Activated CD8-positive, alpha-beta memory T cell treated with anti-CD3 and anti-CD28 coated beads for 24 hours (primary cell): ENCODE measurements around the gene POLE2.
"Not testable (repeated sequence)": the region's sequence is repeated elsewhere in the genome, so short reads cannot be mapped to it uniquely, and the experiment has no call there.

Source experiments
- DNase-seq: peaks from one replicate; pipeline ENCODE4 v3.0.0-alpha.2; 2020

Gene POLE2, protein sequence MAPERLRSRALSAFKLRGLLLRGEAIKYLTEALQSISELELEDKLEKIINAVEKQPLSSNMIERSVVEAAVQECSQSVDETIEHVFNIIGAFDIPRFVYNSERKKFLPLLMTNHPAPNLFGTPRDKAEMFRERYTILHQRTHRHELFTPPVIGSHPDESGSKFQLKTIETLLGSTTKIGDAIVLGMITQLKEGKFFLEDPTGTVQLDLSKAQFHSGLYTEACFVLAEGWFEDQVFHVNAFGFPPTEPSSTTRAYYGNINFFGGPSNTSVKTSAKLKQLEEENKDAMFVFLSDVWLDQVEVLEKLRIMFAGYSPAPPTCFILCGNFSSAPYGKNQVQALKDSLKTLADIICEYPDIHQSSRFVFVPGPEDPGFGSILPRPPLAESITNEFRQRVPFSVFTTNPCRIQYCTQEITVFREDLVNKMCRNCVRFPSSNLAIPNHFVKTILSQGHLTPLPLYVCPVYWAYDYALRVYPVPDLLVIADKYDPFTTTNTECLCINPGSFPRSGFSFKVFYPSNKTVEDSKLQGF

DNA sequence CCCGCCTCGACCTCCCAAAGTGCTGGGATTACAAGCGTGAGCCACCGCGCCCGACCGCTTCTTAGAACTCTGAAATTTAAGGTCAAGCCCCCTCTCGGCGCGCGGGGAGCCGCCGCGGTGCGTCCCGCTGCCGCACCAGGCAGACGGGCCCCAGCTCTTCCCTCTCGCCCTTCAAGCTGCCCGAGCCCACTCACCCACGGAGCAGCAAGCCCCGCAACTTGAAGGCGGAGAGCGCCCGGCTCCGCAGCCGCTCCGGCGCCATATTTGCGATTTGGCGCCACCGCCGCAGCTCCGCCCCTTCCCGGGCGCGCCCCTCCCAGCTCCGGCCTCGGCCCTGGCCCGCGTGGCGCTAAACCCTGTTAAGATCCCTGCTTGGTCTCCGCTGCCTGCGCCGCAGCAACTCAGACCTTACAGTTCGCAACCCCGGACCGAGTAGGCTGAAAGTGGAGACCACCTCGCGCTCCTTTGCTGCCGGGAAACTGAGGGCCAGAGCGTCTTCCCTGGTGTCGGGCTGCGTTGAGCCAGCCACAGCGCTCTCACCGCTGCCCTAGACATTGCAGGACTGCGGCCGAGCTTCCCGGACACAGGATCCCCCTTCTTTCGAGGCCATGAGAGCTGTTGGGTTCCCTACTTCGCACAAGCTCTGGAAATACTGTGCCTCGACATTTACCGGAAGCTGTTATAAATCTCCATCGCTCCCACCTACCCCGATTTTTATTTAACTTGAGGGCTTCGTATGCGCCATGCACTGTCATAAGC, at the start of gene POLE2:
TSS of gene POLE2 (minus strand) at position 273 of the 759 bp plus-strand sequence. CDS start at position 262, 11 bp downstream.
- DNase-seq: peak; percentile 94

DNA sequence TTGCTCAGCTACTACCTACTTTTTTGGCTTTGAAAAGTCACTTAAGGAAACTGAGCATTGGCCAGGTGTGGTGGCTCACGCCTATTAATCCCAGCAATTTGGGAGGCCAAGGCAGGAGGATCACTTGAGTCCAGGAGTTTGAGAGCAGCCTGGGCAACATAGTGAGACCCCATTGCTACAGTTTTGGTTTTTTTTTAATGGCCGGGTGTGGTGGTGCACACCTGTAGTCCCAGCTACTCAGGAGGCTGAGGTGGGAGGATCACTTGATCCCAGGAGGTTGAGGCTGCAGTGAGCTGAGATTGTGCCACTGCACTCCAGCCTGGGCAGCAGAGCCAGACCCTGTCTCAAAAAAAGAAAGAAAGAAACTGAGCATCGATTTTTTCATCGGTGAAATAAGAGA, 47.7 kb upstream of the POLE2 start:
- not testable (repeated sequence) for DNase-seq

DNA sequence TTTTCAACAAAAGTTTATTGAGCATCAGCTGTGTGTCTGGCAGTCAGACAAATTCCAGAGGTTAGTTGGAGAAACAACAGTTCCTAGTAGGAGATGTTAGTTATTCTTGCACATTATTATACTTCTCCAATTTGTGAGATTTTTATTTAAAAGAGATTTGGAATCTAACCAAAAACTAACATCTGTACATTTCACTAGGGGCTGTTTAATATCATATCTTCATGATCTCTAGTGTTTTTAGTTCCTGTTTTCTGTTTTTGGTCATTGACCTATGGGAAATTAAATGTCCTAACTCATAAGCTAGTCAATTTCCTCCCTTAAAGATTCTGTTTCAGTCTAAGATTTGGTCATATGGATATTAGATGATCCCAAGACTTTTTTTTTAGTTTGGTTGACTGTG, 45.8 kb upstream of the POLE2 start:
- DNase-seq: no peak

DNA sequence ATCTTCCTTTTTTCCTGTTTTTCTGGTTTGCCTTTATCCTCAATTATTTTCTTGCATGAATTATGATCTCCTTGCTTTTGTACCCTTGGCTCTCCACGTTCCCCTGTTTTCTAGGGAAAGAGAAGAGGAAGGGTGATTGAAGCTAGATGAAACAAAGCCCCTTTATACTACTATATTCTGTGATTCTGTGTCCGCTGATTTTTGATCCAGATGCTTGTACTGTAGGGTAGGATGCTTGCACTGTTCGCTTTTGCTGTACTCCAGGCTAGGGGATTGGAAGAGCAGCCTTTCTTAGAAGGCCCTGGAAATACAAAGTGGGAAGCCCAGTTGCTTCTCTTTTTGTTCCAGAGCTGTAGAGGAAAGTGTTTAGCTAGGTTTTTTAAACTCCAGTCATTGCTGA, 44.9 kb upstream of the POLE2 start:
- no peak for DNase-seq

DNA sequence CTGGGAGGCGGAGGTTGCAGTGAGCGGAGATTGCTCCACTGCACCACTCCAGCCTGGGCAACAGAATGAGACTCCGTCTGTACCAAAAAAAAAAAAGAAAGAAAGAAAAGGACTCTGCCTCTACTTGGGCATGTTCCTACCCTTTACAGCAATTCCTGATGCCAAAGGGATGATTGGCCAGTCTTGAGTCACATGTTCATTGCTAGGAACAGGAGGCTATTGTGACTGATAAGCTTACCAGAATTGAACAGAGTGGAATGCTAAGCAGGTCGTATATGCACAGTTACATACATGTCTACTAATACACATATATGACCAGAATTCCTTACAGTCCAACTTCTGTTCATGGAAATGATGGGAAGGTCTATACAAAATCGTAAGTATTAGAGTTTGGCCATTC, 39.2 kb upstream of the POLE2 start:
- DNase-seq: no peak

DNA sequence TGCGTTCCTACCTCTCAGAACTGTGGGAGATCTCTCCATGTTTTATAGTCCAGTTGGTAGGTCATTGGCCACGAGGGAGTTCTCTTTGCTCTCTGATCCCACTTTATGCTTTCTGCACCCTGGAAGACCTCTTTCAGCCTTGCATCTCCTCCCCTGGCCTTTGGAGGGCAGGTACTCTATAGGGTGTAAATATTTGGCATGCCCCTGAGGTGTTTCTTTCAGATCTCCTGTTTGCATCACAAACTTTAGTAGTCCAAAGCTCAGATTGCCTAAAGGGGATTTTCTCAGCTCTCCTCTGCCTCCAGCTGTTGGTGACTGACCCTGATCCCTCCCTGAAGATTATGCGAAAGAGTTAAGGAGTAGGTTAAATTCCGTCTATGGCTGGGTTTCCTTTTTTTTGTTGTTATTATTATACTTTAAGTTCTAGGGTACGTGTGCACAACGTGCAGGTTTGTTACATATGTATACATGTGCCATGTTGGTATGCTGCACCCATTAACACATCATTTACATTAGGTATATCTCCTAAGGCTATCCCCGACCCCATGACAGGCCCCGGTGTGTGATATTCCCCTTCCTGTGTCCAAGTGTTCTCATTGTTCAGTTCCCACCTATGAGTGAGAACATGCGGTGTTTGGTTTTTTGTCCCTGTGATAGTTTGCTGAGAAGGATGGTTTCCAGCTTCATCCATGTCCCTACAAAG, 33.9 kb upstream of the POLE2 start:
- DNase-seq: not testable (repeated sequence)

DNA sequence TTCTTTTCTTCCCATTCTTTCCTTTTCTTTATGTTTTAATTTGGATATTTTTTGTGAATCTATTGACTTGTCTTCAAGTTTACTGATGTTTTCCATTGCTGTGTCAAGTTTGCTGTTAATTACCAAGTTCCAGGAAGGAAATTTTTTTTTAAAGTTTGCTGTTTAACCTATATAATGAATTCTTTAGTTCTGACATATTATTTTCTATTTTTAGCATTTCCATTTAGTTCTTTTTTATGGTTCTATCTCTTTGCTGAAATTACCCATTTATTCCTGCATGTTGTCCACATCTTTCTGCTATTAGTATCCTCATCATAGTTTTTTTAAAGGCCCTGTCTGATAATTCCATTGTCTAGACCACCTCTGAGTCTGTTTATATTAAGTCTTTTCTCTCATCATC, 32.7 kb upstream of the POLE2 start:
- DNase-seq: no peak

DNA sequence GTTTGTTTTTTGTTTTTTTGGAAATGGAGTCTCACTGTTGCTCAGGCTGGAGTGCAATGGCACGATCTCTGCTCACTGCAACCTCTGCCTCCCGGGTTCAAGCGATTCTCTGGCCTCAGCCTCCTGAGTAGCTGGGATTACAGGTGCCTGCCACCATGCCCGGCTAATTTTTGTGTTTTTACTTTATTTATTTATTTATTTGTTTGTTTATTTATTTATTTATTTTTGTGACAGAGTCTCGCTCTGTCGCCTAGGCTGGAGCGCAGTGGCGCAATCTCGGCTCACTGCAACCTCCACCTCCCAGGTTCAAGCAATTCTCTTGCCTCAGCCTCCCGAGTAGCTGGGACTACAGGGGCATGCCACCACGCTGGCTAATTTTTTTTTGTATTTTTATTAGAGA, 23.0 kb upstream of the POLE2 start:
- DNase-seq: not testable (repeated sequence)

DNA sequence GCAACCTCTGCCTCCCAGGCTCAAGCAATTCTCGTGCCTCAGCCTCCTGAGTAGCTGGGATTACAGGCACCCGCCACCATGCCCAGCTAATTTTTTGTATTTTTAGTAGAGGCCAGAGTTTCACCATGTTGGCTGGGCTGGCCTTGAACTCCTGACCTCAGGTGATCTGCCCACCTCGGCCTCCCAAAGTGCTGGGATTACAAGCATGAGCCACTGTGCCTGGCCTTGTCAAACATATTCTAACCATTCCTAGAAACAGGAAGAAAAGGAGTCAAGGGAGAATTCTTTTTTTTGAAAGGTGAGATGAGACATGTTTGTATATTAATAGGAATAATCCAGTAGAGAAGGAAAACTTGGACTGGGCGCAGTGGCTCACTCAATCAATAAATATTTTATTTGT, 16.5 kb upstream of the POLE2 start:
- DNase-seq: not testable (repeated sequence)

DNA sequence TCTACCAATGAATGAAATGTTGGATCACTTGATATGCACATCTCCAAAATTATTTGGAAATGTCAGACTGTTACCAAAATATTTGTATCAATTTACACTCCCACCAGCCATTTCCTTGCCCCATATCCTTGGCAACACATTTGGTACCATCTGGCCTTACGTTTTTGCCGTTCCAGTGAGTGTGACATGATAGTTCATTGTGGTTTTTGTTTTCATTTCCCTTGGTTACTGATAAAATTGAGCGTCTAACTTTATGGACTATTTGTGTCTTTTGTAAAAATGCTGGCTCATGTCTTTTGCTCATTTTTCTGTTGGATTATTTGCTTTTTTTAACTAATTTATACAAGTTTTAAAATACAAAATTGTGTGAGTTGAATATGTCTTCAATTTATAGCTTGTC, 16.0 kb upstream of the POLE2 start:
- no peak for DNase-seq

DNA sequence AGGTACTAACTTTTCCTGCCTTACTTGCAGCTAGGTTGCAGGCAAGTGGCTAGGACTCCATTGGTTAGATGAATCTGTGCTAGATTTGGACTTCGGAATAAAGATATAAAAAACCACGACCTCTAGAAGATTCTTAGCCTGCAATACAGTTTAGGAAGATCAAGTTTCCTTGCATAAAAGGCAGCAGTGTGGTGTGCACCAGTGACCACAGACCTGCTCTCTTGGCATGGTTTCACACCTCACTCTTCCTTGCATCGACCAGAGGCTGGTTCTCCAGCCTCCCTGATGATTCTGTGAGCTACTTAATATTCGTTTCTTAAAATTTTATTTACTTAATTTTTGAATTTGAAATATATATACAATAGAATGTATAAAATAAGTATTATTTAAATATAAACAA, 14.7 kb upstream of the POLE2 start:
- DNase-seq: no peak

DNA sequence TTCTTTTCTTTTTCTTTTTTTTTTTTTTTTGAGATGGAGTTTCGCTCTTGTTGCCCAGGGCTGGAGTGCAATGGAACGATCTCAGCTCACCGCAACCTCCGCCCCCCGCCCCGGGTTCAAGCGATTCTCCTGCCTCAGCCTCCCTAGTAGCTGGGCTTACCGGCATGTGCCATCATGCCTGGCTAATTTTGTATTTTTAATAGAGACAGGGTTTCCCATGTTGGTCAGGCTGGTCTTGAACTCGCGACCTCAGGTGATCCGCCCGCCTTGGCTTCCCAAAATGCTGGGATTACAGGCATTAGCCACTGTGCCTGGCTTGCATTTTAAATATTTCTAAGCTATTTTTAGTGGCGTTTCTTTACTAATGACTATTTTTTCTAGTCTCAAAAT, 5.7 kb upstream of the POLE2 start:
- not testable (repeated sequence) for DNase-seq

DNA sequence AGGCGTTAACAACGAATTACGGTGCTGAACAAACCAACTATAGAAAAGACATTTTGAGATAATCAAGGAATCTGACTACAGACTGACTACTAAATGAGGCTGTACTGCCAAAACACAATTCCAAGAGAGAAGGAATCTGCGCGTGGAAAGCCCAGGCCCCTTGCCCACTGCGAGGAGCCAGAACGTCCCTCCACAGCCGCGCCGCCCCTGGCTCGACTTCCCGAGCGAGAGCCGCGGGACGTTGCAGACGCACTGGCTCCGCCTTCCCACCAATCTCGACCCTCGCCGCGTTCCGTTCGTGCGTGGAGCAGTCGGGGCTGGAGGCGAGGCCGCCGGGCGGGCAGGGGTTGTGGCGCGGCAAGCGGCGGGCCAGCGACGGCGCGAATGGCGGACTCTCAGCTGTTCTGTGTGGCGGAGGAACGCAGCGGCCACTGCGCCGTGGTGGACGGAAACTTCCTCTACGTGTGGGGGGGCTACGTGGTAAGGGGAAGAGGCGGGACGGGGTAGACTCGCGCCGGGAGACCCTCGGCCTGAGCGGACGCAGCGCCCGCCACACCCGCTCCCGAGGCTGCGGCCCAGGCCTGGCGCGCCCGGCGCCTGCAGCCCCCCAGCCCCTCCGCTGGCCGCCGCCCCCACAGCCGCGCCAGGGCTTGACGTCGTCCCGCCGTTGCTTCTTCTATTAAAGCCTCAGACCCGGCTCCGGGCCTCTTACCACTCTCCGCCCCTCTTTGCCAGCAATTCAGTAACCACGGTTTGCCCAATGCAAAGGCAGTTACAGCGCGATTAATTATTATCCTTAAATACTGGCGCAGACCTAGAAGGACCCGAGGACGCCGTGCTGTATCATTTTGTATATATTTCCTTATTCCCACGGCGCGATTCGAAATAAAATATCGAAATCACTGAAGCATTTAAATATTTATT, 5.1 kb upstream of the POLE2 start, which contains the start of gene KLHDC1:
TSS of gene KLHDC1 (plus strand) at position 310 of the 924 bp plus-strand sequence. CDS start at position 385, 75 bp downstream.
- DNase-seq: peak; percentile 90

DNA sequence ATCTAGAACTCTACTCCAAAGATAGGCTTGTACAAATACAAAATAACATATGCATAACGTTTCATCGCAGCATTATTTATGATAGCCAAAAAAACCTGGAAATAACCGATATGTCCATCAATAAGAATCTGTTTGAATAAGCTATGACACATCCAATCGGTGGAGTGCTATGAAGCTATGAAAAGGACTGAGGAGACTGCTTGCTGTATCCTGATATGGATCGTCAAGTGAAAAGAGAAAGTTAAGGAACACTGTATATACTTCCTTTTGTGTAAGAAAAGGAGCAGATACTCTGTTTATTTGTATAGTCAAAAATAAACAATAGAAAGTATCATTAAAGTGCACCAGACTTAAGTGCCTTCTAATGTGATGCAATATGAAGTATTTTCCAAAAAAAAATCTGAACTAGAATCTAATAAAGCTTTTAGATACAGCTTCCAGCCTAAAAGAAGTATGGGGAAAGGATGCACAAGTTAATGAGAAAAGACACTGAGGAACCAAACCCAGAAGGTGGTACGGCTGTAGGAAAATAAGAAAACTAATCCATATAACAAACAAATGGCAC, 4.3 kb upstream of the POLE2 start:
- DNase-seq: no peak

DNA sequence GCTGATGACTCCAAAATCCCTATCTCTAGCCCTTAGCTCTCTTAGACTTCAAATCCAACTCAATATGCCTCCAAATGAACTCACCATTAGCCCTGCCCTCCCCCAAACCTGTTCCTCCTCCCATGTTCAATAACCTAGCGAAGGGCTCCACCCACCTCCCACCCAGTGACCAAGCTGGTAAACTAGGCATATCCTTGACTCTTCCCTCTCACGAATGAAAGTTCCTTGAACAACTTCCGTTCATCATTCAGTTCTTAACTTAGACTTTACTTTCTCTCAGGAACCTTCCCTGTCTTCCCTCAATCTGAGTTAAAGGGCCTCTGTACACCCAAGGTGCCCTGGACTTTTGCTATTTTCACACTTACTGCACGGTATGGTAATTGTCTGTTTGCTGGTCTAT, 3.0 kb upstream of the POLE2 start:
- no peak for DNase-seq

DNA sequence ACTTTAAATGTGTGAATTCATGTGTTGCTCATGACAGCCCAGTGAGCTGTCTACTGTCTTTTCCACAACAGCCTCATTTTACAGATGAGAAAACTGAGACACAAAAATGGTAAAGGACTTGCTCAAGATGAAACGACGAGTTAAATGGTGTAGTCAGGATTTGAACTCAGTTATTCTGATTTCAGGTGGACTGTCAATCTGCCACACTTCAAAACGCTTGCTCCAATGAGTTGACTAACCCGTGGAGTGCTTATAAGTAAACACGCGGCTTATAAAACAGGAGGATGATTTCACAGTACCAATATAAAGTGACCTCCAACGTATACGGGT, 652 bp upstream of the POLE2 start:
- DNase-seq: no peak

DNA sequence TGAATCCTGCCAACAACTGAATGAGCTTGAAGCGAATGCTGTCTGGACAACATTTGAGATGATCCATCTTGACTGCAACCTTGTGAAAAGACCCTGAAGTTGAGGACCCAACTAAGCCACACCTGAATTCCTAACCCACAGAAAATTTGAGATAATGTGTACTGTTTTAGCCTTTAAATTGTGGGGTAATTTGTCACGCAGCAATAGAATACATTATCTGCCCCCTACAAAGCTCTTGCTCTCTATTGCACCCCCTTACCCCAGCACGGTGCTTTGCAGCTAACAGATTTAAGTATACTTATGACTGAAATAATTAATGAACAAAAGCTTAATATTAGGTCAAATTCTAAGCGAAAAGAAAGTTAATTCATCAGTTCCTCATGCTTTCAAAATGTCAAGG, 1.6 kb downstream of the POLE2 start:
- no peak for DNase-seq

DNA sequence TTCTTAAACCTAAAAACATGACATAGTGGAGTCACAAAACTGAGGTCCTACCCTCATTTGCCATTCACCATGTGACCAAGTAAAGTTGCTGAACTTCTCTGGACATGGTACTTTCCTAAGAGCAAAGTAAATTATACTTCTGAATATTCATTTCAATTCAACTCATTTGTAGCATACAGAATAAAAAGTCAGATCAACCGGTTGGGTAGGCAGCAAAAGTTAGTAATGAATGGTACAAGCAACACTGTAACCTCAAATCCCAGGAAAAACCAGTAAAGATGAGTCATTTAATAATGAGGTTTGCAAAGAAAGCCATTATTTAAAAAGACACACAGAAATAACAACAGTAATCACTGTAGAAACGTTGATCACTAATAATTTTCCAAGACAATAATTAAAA, 8.7 kb downstream of the POLE2 start:
- no peak for DNase-seq

DNA sequence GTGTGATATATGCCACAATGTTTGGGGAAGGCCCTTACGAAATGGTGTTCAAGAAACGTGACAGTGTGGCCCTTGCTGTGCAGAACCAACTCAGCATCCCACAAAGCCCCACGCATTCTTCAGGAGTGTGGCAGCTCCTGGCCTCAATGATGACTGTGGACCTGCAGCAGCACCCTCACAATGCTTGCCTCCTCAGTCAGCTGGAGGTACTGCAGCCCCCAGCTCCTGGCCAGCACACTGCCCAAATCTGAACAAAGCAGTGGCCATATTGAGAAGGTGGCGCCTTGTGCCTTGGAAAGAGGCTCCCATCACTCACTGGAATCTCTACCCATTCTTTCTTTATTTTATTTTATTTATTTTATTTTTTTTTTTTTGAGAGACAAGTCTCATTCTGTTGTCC, 10.4 kb downstream of the POLE2 start:
- DNase-seq: no peak

DNA sequence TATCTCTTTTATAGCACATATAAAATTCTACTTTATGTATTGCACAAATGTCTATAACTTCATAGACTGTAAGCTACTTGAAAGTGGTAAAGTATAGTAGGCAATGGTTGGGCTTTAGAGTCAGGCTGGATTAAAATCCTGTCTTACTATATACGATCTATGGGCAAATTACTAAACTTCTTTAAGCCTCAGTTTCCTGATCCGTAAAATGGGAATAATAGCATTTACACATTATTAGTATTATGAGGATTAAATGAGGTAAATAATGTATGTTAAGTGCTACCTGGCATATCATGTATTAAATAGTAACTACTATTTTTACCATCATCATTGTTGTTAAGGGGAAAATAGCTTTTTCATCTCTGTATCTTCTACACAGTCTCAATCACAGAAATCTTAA, 14.4 kb downstream of the POLE2 start:
- no peak for DNase-seq

DNA sequence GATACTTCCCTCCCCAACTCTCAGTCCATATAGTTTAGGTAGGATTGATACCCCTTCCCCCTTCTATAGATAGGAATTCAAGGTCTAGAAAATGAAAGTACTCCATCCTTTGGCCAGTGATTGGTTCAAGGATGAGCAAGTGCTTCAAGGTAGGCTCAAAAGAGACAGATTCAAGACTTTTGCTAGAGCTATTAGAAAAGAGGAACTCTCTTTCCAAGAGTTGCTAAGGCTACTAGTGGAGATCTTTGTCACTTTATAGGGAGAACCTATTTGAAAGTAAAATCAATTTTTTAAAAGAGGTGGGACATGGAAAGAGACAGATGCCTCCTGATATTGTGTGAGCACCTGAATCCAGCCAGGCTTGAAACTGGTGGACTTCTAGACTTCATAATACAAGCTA, 17.5 kb downstream of the POLE2 start:
- DNase-seq: no peak
